Neural cell (in vitro differentiated cells): ENCODE data around the gene NR5A2. TPM values are rescaled to one million over a fixed set of nuclear protein-coding genes. Genes with fewer than 3 reads are reported as not detected.

Experiments used
- H2AFZ ChIP-seq: fragments of 200-600, 300-800 bp; sonication (generic), shearing (Covaris generic); 2 replicates; pipeline ENCODE4 v1.6.0; 2014; ENCODE audit warnings: low read depth, mild to moderate bottlenecking, antibody characterized with exemption, low read length, moderate library complexity
- H3F3A ChIP-seq: fragments of 200-600 bp; shearing (Covaris generic); 2 replicates; pipeline ENCODE4 v1.6.1; 2016; ENCODE audit warnings: mild to moderate bottlenecking, moderate library complexity, mixed read lengths, antibody characterized with exemption, low read length; ENCODE audit not compliant: insufficient read depth, poor library complexity, severe bottlenecking
- H3K27ac ChIP-seq: fragments of 200-600, 300-800 bp; sonication (generic), shearing (Covaris generic); 2 replicates; pipeline ENCODE4 v1.5.1; 2014; ENCODE audit warnings: mild to moderate bottlenecking, low read length, moderate library complexity
- H3K27me3 ChIP-seq: fragments of 300-800, 200-600 bp; sonication (generic), shearing (Covaris generic); 2 replicates; pipeline ENCODE4 v1.6.0; 2014; ENCODE audit warnings: mild to moderate bottlenecking, low read depth, low read length, moderate library complexity; ENCODE audit not compliant: insufficient read depth
- H3K36me3 ChIP-seq: fragments of 300-800, 200-600 bp; sonication (generic), shearing (Covaris generic); 2 replicates; pipeline ENCODE4 v1.5.1; 2014; ENCODE audit warnings: mild to moderate bottlenecking, antibody characterized with exemption, low read length, moderate library complexity; ENCODE audit not compliant: insufficient read depth
- H3K4me2 ChIP-seq: fragments of 300-800, 200-600 bp; sonication (generic), shearing (Covaris generic); 2 replicates; pipeline ENCODE4 v1.6.0; 2014; ENCODE audit warnings: mild to moderate bottlenecking, low read length
- H3K4me3 ChIP-seq: fragments of 300-800, 200-600 bp; sonication (generic), shearing (Covaris generic); 2 replicates; pipeline ENCODE4 v1.5.1; 2014; ENCODE audit warnings: mild to moderate bottlenecking, low read length, moderate library complexity
- H3K79me2 ChIP-seq: fragments of 200-600 bp; shearing (Covaris generic); replicated peaks from 2 replicates; pipeline ENCODE4 v1.6.0; 2014; ENCODE audit warnings: mild to moderate bottlenecking, low read length, moderate library complexity; ENCODE audit not compliant: insufficient read depth
- H3K9ac ChIP-seq: fragments of 300-800, 200-600 bp; sonication (generic), shearing (Covaris generic); 2 replicates; pipeline ENCODE4 v1.6.1; 2016; ENCODE audit warnings: mild to moderate bottlenecking, low read length, mixed read lengths
- H3K9me2 ChIP-seq: fragments of 200-600 bp; shearing (Covaris generic); 2 replicates; pipeline ENCODE4 v1.6.1; 2016; ENCODE audit warnings: mild to moderate bottlenecking, low read length, mixed read lengths; ENCODE audit not compliant: insufficient read depth
- H3K9me3 ChIP-seq: fragments of 200-600, 300-800 bp; sonication (generic), shearing (Covaris generic); 2 replicates; pipeline ENCODE4 v1.6.1; 2016; ENCODE audit warnings: mild to moderate bottlenecking, mixed run types, low read length, moderate library complexity, mixed read lengths
- H4K20me1 ChIP-seq: fragments of 200-600 bp; shearing (Covaris generic); 2 replicates; pipeline ENCODE4 v1.6.1; 2016; ENCODE audit warnings: mild to moderate bottlenecking, mixed run types; ENCODE audit not compliant: insufficient read depth
- CTCF ChIP-seq: fragments of 450-650 bp; IDR thresholded peaks from 2 replicates; pipeline ENCODE4 v1.5.1; 2014; ENCODE audit warnings: antibody characterized with exemption, mild to moderate bottlenecking, moderate library complexity; ENCODE audit not compliant: poor library complexity, severe bottlenecking
- EP300 ChIP-seq: fragments of 450-650 bp; conservative IDR thresholded peaks from 2 replicates; pipeline ENCODE4 v1.6.1; 2014; ENCODE audit warnings: antibody characterized with exemption, mild to moderate bottlenecking, moderate library complexity; ENCODE audit not compliant: poor library complexity, severe bottlenecking
- EZH2 ChIP-seq: fragments of 200-600, 300-800 bp; shearing (Covaris generic), sonication (generic); IDR thresholded peaks from 2 replicates; pipeline ENCODE4 v1.6.1; 2014; ENCODE audit warnings: antibody characterized with exemption, low read length, borderline replicate concordance, mild to moderate bottlenecking; ENCODE audit not compliant: insufficient read depth, poor library complexity, severe bottlenecking
- MXI1 ChIP-seq: fragments of 450-650 bp; conservative IDR thresholded peaks from 2 replicates; pipeline ENCODE4 v1.6.1; 2014; ENCODE audit warnings: antibody characterized with exemption, mild to moderate bottlenecking; ENCODE audit not compliant: poor library complexity, severe bottlenecking
- POLR2AphosphoS5 ChIP-seq: IDR thresholded peaks from 2 replicates; pipeline ENCODE4 v1.6.1; 2012
- RAD21 ChIP-seq: fragments of 450-650 bp; conservative IDR thresholded peaks from 2 replicates; pipeline ENCODE4 v1.6.1; 2014; ENCODE audit warnings: antibody characterized with exemption, mild to moderate bottlenecking, moderate library complexity
- REST ChIP-seq: IDR thresholded peaks from 2 replicates; pipeline ENCODE4 v1.6.1; 2012; ENCODE audit warnings: borderline replicate concordance
- SMC3 ChIP-seq: fragments of 450-650 bp; conservative IDR thresholded peaks from 2 replicates; pipeline ENCODE4 v1.6.1; 2014; ENCODE audit warnings: antibody characterized with exemption, mild to moderate bottlenecking, moderate library complexity; ENCODE audit not compliant: poor library complexity
- TAF1 ChIP-seq: IDR thresholded peaks from 2 replicates; pipeline ENCODE4 v1.6.1; 2012; ENCODE audit warnings: low read depth
- polyA plus RNA-seq: library from polyadenylated mRNA; depleted of rRNA; stranded (reverse); fragments of >200 nt; gene quantifications from 2 replicates; pipeline ENCODE4 v1.2.3, GENCODE V29; 2014

Gene NR5A2
- polyA plus RNA-seq, 1 donor from 2014 or later, result not detected

GRCh38 chr1:200162258-200162657, 134.7 kb downstream of the NR5A2 start:
- H3K9ac ChIP-seq, result no peak overlapping the region
- no peaks in the 10 kb centered on the region for H3K79me2 ChIP-seq
- H3K27ac ChIP-seq, result no peak overlapping the region
- no peak overlapping the region for H2AFZ ChIP-seq
- no peak overlapping the region for H3K4me2 ChIP-seq
- no peak overlapping the region for H3K4me3 ChIP-seq
- H3K36me3 ChIP-seq, result no peaks in the 10 kb centered on the region
- H4K20me1 ChIP-seq, result no peaks in the 10 kb centered on the region
- no peaks in the 10 kb centered on the region for H3K9me3 ChIP-seq
- no peak for TF ChIP-seq EZH2
- TF ChIP-seq POLR2AphosphoS5, result no peak
- no peak for TF ChIP-seq SMC3
- TF ChIP-seq EP300, result no peak
- TF ChIP-seq MXI1, result no peak
- no peak for TF ChIP-seq RAD21
- TF ChIP-seq CTCF, result no peak
- no peak for TF ChIP-seq REST
- no peak for TF ChIP-seq TAF1
- no peaks in the 10 kb centered on the region for H3K27me3 ChIP-seq
- H3F3A ChIP-seq, result no peaks in the 10 kb centered on the region
- H3K9me2 ChIP-seq, result no peaks in the 10 kb centered on the region

GRCh38 chr1:200162877-200163276, 135.4 kb downstream of the NR5A2 start:
- no peaks in the 10 kb centered on the region for H3K36me3 ChIP-seq
- no peaks in the 10 kb centered on the region for H3K79me2 ChIP-seq
- H3K9me3 ChIP-seq, result no peaks in the 10 kb centered on the region
- TF ChIP-seq TAF1 (no peak), EZH2 (no peak), REST (no peak)
- H2AFZ ChIP-seq, result no peak overlapping the region
- no peaks in the 10 kb centered on the region for H4K20me1 ChIP-seq
- no peaks in the 10 kb centered on the region for H3K27me3 ChIP-seq
- H3K27ac ChIP-seq, result no peak overlapping the region
- no peaks in the 10 kb centered on the region for H3F3A ChIP-seq
- no peak overlapping the region for H3K4me2 ChIP-seq
- H3K9ac ChIP-seq, result no peak overlapping the region
- H3K4me3 ChIP-seq, result no peak overlapping the region
- H3K9me2 ChIP-seq, result no peaks in the 10 kb centered on the region
